ENCODE measurements around the gene SCOC.
"Not testable (repeated sequence)": the region's sequence is repeated elsewhere in the genome, so short reads cannot be mapped to it uniquely, and the experiment has no call there.

SCOC gene

GRCh38 chr4:140361099-140361498, 12.3 kb upstream of the SCOC start:
- DNase-seq (ENCODE audit: low spot score), result no peak

- DNase-seq (ENCODE audit: low spot score), result no peak
Measured at GRCh38 chr4:140363051-140363450, 10.4 kb upstream of the SCOC start.

GRCh38 chr4:140363558-140363957, 9.9 kb upstream of the SCOC start:
- no peak for DNase-seq (ENCODE audit: low spot score)

GRCh38 chr4:140367738-140368137, 5.7 kb upstream of the SCOC start:
- DNase-seq (ENCODE audit: low spot score), result no peak

- DNase-seq (ENCODE audit: low spot score), result no peak
Measured at GRCh38 chr4:140368686-140369085, 4.8 kb upstream of the SCOC start.

GRCh38 chr4:140372751-140373327, 607 bp upstream of the SCOC start:
- DNase-seq (ENCODE audit: low spot score), result peak; percentile 47

GRCh38 chr4:140374130-140374477, 658 bp downstream of the SCOC start:
- DNase-seq (ENCODE audit: low spot score), result no peak

- no peak for DNase-seq (ENCODE audit: low spot score)
Measured at GRCh38 chr4:140382732-140383131, 9.3 kb downstream of the SCOC start.

GRCh38 chr4:140388015-140388414, 14.6 kb downstream of the SCOC start:
- DNase-seq (ENCODE audit: low spot score), result no peak

- DNase-seq (ENCODE audit: low spot score), result no peak
Measured at GRCh38 chr4:140395668-140396067, 22.2 kb downstream of the SCOC start.

GRCh38 chr4:140400111-140400510, 26.7 kb downstream of the SCOC start:
- DNase-seq (ENCODE audit: low spot score), result no peak

- DNase-seq (ENCODE audit: low spot score), result no peak
Measured at GRCh38 chr4:140406292-140406691, 32.8 kb downstream of the SCOC start.

GRCh38 chr4:140408974-140409373, 35.5 kb downstream of the SCOC start:
- DNase-seq (ENCODE audit: low spot score), result no peak

GRCh38 chr4:140413130-140413969, 39.9 kb downstream of the SCOC start:
- not testable (repeated sequence) for DNase-seq (ENCODE audit: low spot score)

- no peak for DNase-seq (ENCODE audit: low spot score)
Measured at GRCh38 chr4:140423106-140423505, 49.7 kb downstream of the SCOC start.

GRCh38 chr4:140426610-140427105, 53.2 kb downstream of the SCOC start:
- no peak for DNase-seq (ENCODE audit: low spot score)

- DNase-seq (ENCODE audit: low spot score), result peak; percentile 49
Measured at GRCh38 chr4:140427106-140427918, 53.9 kb downstream of the SCOC start, which contains the start of gene CLGN. Gene CLGN (minus strand): TSS chr4:140427648. CDS start chr4:140413078, 14,570 bp downstream.

- DNase-seq (ENCODE audit: low spot score), result no peak
Measured at GRCh38 chr4:140427919-140428471, 54.5 kb downstream of the SCOC start.
